Activated CD8-positive, alpha-beta T cell treated with anti-CD3 and anti-CD28 coated beads for 36 hours (primary cell): ENCODE data around the gene TMPRSS9. TPM values are rescaled to one million over a fixed set of nuclear protein-coding genes. Genes with fewer than 3 reads are reported as not detected.

Source experiments
- ATAC-seq: fragments of 200-7000 bp; cut with Tn5 transposase; one replicate; pipeline ENCODE4 v1.10.0; 2021; ENCODE audit warnings: mild to moderate bottlenecking, moderate library complexity
- CTCF ChIA-PET: fragments of 350-600 bp; sonication (Branson Sonifier 250); formaldehyde crosslinking; loops from one replicate; lab custom pipeline; 2021; ENCODE audit warnings: antibody characterized with exemption; lab: Charles Lee
- POLR2A ChIA-PET: fragments of 350-600 bp; sonication (Branson Sonifier 250); formaldehyde crosslinking; loops from one replicate; lab custom pipeline; 2021; ENCODE audit warnings: antibody characterized with exemption; lab: Charles Lee
- DNase-seq: peaks from one replicate; pipeline ENCODE4 v3.0.0-alpha.2; 2020
- H3K27ac Mint-ChIP-seq: one replicate; pipeline ENCODE4 v1.8.0; 2021; ENCODE audit warnings: mild to moderate bottlenecking, mixed read lengths
- H3K27me3 Mint-ChIP-seq: one replicate; pipeline ENCODE4 v1.8.0; 2021; ENCODE audit warnings: mixed read lengths
- H3K36me3 Mint-ChIP-seq: one replicate; pipeline ENCODE4 v1.8.0; 2021; ENCODE audit warnings: low read depth, mixed read lengths
- H3K4me1 Mint-ChIP-seq: one replicate; pipeline ENCODE4 v1.8.0; 2021; ENCODE audit warnings: low read depth, mixed read lengths
- H3K4me3 Mint-ChIP-seq: one replicate; pipeline ENCODE4 v1.8.0; 2021; ENCODE audit warnings: mild to moderate bottlenecking, moderate library complexity, mixed read lengths
- H3K9me3 Mint-ChIP-seq: one replicate; pipeline ENCODE4 v1.8.0; 2021; ENCODE audit warnings: mixed read lengths
- intact Hi-C: fragments of 100-400 bp; cut with micrococcal nuclease; formaldehyde crosslinking; loops from one replicate; pipeline ENCODE4 v1.10.0; 2022
- total RNA-seq, 2 experiments: library from RNA; stranded (reverse); gene quantifications; one replicate each; pipeline ENCODE4 v1.2.3, GENCODE V29; 2021
- TF ChIP-seq, protein P1 (sequence below): fragments of 200-600 bp; IDR thresholded peaks from one replicate; pipeline ENCODE4 v1.8.0; 2022; ENCODE audit warnings: antibody characterized with exemption, mild to moderate bottlenecking

The TMPRSS9 gene
- total RNA-seq, 2 experiments from 2014 or later: not detected

DNA sequence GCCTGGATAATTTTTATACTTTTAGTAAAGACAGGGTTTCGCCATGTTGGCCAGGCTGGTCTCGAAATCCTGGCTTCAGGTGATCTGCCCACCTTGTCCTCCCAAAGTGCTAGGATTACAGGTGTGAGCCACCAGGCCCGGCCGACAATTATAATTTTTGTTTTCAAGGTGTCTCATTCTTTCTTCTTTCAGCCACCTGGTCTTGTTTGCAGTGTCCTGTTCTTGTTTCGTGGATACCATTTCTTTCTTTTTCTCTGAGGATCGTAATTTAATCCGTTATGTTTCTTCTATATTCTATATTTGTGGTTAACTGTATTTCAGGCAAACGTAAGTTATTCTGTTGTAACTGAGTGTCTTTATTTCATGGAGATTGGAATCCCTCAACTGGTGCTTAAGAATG is 51.6 kb downstream of the TMPRSS9 start:
- Mint-ChIP-seq H3K4me1 (no peaks in the 10 kb centered on the region), H3K36me3 (no peaks in the 10 kb centered on the region), H3K9me3 (peaks cover 2% of the 10 kb centered on the region), H3K4me3 (no peak overlapping the region), H3K27me3 (no peaks in the 10 kb centered on the region), H3K27ac (no peak overlapping the region)
- ATAC-seq (no peak), DNase-seq (no peak)
- intact Hi-C loops: no loop called here
- CTCF ChIA-PET: no interaction called here
- POLR2A ChIA-PET: interaction anchor here (0.8 kb wide), 1 partner anchor 37 kb away, joined by 3 read pairs; no protein-coding TSS in a partner anchor
- TF ChIP-seq, protein P1, sequence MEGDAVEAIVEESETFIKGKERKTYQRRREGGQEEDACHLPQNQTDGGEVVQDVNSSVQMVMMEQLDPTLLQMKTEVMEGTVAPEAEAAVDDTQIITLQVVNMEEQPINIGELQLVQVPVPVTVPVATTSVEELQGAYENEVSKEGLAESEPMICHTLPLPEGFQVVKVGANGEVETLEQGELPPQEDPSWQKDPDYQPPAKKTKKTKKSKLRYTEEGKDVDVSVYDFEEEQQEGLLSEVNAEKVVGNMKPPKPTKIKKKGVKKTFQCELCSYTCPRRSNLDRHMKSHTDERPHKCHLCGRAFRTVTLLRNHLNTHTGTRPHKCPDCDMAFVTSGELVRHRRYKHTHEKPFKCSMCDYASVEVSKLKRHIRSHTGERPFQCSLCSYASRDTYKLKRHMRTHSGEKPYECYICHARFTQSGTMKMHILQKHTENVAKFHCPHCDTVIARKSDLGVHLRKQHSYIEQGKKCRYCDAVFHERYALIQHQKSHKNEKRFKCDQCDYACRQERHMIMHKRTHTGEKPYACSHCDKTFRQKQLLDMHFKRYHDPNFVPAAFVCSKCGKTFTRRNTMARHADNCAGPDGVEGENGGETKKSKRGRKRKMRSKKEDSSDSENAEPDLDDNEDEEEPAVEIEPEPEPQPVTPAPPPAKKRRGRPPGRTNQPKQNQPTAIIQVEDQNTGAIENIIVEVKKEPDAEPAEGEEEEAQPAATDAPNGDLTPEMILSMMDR: no peak

DNA sequence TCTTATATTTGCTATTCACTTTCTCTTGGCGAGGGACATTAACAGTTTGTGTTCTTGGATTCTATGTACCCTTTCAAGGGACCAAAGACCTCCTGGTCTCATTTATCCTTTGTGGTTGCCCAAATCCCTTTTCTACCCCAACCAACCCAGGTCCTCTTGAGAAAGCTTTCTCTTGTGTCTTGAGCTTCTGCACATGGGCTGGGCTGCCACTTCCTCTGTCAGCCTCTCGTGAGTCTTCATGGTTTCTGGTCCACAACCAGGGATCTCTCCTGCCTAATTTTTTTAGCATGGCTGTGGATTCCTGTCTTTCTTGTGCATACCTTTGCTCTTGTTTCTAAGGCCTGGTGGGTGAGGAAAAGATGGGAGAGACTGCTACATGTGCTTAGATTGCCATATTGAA is 52.4 kb downstream of the TMPRSS9 start:
- Mint-ChIP-seq H3K27me3 (no peaks in the 10 kb centered on the region), H3K9me3 (peaks cover 2% of the 10 kb centered on the region), H3K36me3 (no peaks in the 10 kb centered on the region), H3K4me3 (no peak overlapping the region), H3K4me1 (no peaks in the 10 kb centered on the region), H3K27ac (no peak overlapping the region)
- intact Hi-C loops: no loop called here
- POLR2A ChIA-PET: interaction anchor here (0.8 to 0.9 kb wide), 2 partner anchors 36 to 179 kb away, joined by 3 read pairs; no protein-coding TSS in a partner anchor
- DNase-seq: no peak
- CTCF ChIA-PET: no interaction called here
- ATAC-seq: no peak
- TF ChIP-seq, protein P1: no peak

DNA sequence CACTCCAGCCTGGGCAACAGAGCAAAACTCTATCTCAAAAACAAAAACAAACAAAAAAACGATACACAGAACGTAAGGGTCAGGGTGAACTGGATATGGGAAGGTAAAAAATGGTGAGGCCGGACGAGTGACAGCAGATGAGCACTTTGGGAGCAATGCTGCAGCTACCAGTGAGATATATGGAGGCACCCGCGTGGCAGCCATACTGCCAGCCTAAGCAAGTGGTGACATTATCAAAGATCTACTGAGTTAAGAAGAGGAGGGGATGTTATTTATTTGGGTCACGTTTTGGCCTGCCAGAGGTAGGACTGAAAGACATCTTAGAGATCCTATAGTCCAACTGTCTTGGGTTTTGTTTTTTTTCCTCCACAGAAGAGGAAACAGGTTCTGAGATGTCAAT is 53.1 kb downstream of the TMPRSS9 start:
- ChIA-PET CTCF (interaction anchor here (1.1 kb wide), 1 partner anchor 14 kb away, joined by 3 read pairs; no protein-coding TSS in a partner anchor), POLR2A (interaction anchor here (0.9 to 1.1 kb wide), 2 partner anchors 35 to 180 kb away, joined by 3 to 4 read pairs; no protein-coding TSS in a partner anchor)
- peaks cover 2% of the 10 kb centered on the region for H3K9me3 Mint-ChIP-seq
- H3K27me3 Mint-ChIP-seq: no peaks in the 10 kb centered on the region
- intact Hi-C loops: no loop called here
- H3K4me3 Mint-ChIP-seq: no peak overlapping the region
- DNase-seq (no peak), ATAC-seq (no peak)
- H3K27ac Mint-ChIP-seq: no peak overlapping the region
- H3K4me1 Mint-ChIP-seq: no peaks in the 10 kb centered on the region
- H3K36me3 Mint-ChIP-seq: no peaks in the 10 kb centered on the region
- TF ChIP-seq, protein P1: no peak

DNA sequence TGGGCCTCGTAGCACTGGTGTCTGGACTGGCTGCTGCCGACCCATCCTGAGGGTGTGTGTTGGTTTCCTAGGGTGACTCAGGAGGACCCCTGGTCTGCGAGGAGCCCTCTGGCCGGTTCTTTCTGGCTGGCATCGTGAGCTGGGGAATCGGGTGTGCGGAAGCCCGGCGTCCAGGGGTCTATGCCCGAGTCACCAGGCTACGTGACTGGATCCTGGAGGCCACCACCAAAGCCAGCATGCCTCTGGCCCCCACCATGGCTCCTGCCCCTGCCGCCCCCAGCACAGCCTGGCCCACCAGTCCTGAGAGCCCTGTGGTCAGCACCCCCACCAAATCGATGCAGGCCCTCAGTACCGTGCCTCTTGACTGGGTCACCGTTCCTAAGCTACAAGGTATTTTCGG is 53.6 kb downstream of the TMPRSS9 start:
- Mint-ChIP-seq H3K9me3 (peaks cover 2% of the 10 kb centered on the region), H3K4me3 (no peak overlapping the region), H3K27me3 (no peaks in the 10 kb centered on the region), H3K36me3 (no peaks in the 10 kb centered on the region), H3K27ac (no peak overlapping the region), H3K4me1 (no peaks in the 10 kb centered on the region)
- ATAC-seq: no peak
- intact Hi-C loops: no loop called here
- no peak for DNase-seq
- POLR2A ChIA-PET: interaction anchor here (0.9 to 1.1 kb wide), 2 partner anchors 34 to 180 kb away, joined by 3 to 4 read pairs; no protein-coding TSS in a partner anchor
- TF ChIP-seq, protein P1: no peak
- CTCF ChIA-PET: interaction anchor here (1.1 kb wide), 1 partner anchor 14 kb away, joined by 3 read pairs; no protein-coding TSS in a partner anchor

DNA sequence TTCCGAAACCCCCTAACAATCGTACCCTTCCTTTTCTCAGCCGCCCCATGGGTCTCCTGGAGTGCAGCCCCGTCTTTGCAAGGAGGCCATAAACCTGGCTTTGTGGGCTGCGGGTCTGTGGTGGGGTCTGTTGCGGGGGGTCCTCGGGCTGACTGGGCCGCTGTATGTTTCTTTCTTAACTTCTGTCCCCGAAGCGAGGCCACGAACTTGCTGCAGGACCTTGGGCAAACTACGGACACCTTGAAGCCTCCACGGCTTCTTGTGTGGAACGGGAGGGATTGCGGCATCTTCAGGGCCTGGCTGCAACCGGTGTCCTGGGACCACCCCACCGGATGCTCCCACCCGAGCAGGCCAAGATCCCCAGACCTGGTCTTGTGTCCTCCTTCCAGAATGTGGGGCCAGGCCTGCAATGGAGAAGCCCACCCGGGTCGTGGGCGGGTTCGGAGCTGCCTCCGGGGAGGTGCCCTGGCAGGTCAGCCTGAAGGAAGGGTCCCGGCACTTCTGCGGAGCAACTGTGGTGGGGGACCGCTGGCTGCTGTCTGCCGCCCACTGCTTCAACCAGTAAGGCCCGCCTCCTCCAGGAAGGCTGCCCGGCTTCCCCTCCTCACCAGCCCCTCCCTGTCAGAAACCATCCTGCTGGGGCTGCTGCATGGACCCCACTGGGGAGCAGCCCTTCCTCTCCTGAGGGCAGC is 55.4 kb downstream of the TMPRSS9 start:
- Mint-ChIP-seq H3K9me3 (peaks cover 2% of the 10 kb centered on the region), H3K4me1 (no peaks in the 10 kb centered on the region), H3K36me3 (no peaks in the 10 kb centered on the region), H3K4me3 (no peak overlapping the region), H3K27ac (no peak overlapping the region), H3K27me3 (no peaks in the 10 kb centered on the region)
- ChIA-PET POLR2A (interaction anchor here (1.6 kb wide), 1 partner anchor 12 kb away, joined by 4 read pairs; the partner anchor contains the start of gene TIMM13), CTCF (no interaction called here)
- DNase-seq: no peak
- ATAC-seq: no peak
- intact Hi-C loops: no loop called here
- TF ChIP-seq, protein P1: no peak
